Esophagus muscularis mucosa (tissue), 4 donors: ENCODE measurements around the gene GFOD1.

Experiments used
- EP300 ChIP-seq: sonication (generic); formaldehyde crosslinking; IDR thresholded peaks from one replicate; pipeline ENCODE4 v1.6.1; 2017; ENCODE audit warnings: antibody characterized with exemption
- POLR2A ChIP-seq: fragments of 450-650 bp; IDR thresholded peaks from one replicate; pipeline ENCODE4 v1.6.1; 2017; ENCODE audit warnings: antibody characterized with exemption, moderate library complexity, mild to moderate bottlenecking, low read depth
- POLR2AphosphoS5 ChIP-seq, 2 donors: sonication (generic); formaldehyde crosslinking; IDR thresholded peaks; one replicate each; pipeline ENCODE4 v1.6.1; 2017; ENCODE audit warnings: antibody characterized with exemption in 2 of 2
- TF ChIP-seq, protein P1 (sequence below), 3 experiments: fragments of 200-600 bp in 2 of 3; fragments of 450-650 bp in 1 of 3; sonication (generic) in 2 of 3; IDR thresholded peaks; one replicate each; pipeline ENCODE4 v1.5.1; 2017 to 2019; ENCODE audit warnings: antibody characterized with exemption in 3 of 3, mild to moderate bottlenecking in 2 of 3, moderate library complexity in 1 of 3

DNA sequence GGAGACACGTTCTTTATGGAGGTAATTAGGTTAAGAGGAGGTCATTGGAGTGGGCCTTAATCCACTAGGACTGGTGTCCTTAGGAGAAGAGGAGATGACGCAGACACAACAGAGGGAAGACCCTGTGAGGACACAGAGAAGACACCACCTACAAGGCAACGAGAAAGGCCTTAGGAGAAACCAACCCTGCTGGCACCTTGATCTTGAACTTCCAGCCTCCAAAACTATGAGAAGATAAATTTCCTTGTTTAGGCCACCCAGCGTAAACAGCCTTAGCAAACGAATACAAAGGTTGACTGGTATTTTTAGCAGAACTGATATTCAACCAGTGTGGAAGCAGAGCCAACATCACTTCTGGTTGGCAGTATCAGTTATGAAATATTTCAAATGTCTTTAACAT, 75.2 kb downstream of the GFOD1 start:
- TF ChIP-seq POLR2A (no peak), POLR2AphosphoS5 (IDR thresholded peaks at IDR 0.05) (no peak), EP300 (no peak)
- TF ChIP-seq, protein P1, sequence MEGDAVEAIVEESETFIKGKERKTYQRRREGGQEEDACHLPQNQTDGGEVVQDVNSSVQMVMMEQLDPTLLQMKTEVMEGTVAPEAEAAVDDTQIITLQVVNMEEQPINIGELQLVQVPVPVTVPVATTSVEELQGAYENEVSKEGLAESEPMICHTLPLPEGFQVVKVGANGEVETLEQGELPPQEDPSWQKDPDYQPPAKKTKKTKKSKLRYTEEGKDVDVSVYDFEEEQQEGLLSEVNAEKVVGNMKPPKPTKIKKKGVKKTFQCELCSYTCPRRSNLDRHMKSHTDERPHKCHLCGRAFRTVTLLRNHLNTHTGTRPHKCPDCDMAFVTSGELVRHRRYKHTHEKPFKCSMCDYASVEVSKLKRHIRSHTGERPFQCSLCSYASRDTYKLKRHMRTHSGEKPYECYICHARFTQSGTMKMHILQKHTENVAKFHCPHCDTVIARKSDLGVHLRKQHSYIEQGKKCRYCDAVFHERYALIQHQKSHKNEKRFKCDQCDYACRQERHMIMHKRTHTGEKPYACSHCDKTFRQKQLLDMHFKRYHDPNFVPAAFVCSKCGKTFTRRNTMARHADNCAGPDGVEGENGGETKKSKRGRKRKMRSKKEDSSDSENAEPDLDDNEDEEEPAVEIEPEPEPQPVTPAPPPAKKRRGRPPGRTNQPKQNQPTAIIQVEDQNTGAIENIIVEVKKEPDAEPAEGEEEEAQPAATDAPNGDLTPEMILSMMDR (IDR thresholded peaks at IDR 0.05): no peak
